ENCODE measurements around the gene SMR3A.

SMR3A gene

GRCh38 chr4:70360460-70360859 lies at the start of gene SMR3A:
SMR3A (plus strand) TSS chr4:70360760; CDS start chr4:70362116, 1,356 bp downstream.
- no peak for DNase-seq

- no peak for DNase-seq
Observed at GRCh38 chr4:70313736-70314135, 46.8 kb upstream of the SMR3A start.

DNA sequence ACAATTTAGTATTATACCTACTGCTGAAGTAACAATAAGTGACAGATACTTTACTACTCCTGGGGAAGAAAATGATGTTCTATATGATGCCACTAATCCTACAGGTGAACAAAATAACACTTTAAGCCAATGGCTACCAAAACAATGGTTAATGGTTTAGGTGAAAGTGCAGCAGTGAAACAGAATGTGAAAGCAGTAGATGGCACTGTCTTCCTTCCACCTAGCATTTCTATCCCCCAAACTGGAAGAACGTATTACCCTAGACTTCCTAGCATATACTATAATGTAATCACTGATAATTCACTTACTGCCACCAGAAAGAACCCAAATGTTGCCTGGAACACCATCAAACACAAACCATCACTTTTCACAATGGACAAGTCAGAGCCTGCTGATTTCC lies 44.6 kb upstream of the SMR3A start:
- DNase-seq, result no peak

GRCh38 chr4:70326052-70326451 lies 34.5 kb upstream of the SMR3A start:
- DNase-seq, result no peak

- no peak for DNase-seq
Observed at GRCh38 chr4:70334681-70335080, 25.9 kb upstream of the SMR3A start, which contains the start of gene CABS1. CABS1 (plus strand) TSS chr4:70334981; CDS start chr4:70335040, 59 bp downstream.

DNA sequence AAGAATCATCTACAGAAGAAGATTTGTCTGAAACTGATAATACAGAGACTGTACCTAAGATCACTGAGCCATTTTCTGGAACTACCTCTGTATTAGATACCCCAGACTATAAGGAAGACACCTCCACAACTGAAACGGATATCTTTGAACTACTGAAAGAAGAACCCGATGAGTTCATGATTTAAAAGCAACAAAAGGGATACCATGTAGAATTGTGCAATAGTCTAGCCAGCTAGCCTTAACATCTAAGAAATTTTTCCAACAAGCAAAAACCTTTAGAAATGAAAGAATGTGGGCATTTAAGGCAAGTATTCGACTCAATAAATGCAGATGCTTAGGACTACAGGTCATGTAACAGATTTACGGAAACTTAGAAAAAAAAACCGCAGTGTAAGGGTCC lies 24.5 kb upstream of the SMR3A start:
- DNase-seq, result no peak

DNA sequence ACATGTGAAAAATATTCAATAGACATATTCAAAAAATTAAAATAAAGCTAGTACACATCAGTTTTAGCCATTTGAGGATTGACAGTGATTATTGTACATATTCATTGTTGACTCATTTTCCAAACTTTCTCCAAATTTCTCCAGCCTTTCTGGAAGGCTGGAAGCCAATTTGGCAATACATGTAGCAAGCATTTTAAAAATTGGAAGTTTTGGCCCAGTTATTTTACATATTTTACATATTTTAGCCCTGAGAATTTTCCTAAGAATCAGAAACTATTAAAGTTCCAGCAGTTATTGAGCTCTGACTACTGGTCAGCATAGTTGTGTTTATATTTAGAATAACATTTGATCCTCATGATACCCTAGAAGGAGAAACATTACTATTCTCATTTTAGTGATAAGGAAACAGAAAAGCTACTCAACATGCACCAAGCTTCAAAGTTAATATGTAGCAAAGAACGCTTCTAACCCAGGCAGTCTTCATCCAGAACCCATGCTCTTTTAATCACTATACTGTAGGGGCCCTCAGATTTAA lies 22.6 kb upstream of the SMR3A start:
- no peak for DNase-seq

- no peak for DNase-seq
Observed at GRCh38 chr4:70356185-70356584, 4.4 kb upstream of the SMR3A start.

GRCh38 chr4:70359115-70359661 lies 1.4 kb upstream of the SMR3A start:
- DNase-seq, result no peak

DNA sequence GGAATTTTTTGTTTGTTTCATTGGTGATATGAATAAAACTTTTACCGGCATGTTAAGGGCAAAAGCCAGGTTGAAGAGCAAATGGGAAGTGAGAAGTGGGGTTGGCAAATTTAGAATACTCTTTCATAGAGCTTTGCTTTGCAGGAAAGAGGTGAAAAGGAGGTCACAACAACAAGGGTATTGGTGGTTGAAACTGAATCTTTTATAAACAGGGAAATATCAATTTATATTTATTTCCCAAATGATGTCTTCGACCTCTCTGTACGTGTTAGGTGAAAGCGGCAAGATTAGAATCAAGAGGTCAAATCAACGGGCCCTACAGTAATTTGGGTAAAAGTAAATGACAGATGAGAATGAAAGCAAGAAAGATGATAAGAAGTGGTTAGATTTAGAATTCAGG lies 3.4 kb downstream of the SMR3A start:
- DNase-seq, result no peak

DNA sequence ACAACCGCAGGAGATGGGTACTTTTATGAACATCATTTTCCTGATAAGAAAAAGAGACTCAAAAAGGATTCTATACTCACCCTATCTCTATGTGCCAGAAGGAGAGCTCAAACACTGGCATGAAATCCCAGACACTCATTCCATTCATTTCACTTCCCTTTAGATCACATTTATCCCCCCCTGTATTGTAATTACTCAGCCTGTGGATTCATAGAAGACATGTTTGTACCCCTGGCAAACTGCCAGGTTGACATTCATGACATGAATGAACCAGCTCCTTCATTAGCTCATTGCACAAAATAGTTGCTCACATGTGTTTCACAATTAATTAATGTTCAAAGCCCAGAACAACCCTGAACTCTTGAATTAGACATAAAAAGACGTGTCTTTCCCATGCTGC lies 4.9 kb downstream of the SMR3A start:
- DNase-seq, result no peak

DNA sequence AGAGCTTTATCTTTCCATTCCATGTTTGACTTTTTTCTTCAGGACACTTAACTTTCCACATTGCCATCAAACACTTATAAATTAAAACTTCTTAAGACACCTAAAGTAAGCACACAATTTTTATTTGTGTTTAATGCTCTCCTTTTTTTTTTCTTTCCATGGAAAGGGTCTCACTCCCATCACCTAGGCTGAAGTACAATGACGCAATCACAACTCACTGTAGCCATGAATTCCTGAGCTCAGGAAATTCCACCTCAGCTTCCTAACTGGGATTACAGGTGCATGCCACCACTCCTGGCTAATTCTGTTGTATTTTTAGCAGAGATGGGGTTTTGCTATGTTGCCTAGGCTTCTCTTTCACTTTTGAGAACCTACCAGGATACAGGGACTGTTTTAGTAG lies 7.3 kb downstream of the SMR3A start:
- no peak for DNase-seq

DNA sequence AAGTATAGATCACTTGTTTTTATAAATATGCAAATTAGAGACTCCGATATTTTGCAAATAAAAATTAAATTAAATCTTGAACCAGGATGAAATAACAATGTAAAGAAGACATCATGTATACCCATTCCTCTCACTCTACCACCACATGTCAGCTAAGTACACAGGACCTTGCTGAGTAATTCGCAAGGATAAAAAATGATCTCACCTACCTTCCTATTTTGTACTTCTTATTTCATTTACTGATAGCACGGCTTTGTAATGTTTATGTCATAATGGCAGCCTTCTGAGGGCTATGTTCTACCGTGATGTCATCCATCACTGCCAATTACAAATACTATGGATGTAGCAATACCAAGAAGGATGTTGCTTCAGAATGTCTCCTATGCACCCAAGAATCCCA lies 11.4 kb downstream of the SMR3A start:
- DNase-seq, result no peak

- DNase-seq, result no peak
Observed at GRCh38 chr4:70372760-70373159, 12.2 kb downstream of the SMR3A start.

GRCh38 chr4:70380578-70380977 lies 20.0 kb downstream of the SMR3A start:
- DNase-seq, result no peak

GRCh38 chr4:70382691-70383181 lies 22.2 kb downstream of the SMR3A start, which contains the start of gene SMR3B:
SMR3B (plus strand) TSS chr4:70383131; CDS start chr4:70384511, 1,380 bp downstream.
- no peak for DNase-seq

GRCh38 chr4:70392057-70392776 lies 31.7 kb downstream of the SMR3A start:
- DNase-seq, result no peak

GRCh38 chr4:70397580-70397979 lies 37.0 kb downstream of the SMR3A start, which contains the start of gene OPRPN:
OPRPN (plus strand) TSS chr4:70397940; CDS start chr4:70399286, 1,346 bp downstream.
- DNase-seq, result no peak

- DNase-seq, result no peak
Observed at GRCh38 chr4:70399319-70399718, 38.8 kb downstream of the SMR3A start.

DNA sequence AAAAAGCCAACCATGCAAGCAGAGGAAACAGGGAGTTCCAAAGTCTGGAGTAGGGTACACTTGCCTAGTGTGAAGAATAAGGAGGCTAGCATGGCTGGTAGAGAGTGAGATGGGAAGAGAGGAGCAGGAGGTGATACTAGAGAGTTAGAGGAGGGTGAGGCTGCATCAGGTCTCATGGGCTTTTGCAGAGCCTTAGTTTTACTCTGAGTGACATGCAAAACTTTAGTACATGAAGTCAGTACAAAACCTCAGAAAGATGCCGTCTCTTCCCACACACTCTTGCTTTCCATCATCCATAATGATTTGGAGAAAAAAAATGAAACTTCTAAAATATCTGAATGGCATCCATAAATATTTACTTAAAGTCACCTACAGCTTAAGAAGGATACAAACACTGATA lies 42.2 kb downstream of the SMR3A start:
- no peak for DNase-seq

DNA sequence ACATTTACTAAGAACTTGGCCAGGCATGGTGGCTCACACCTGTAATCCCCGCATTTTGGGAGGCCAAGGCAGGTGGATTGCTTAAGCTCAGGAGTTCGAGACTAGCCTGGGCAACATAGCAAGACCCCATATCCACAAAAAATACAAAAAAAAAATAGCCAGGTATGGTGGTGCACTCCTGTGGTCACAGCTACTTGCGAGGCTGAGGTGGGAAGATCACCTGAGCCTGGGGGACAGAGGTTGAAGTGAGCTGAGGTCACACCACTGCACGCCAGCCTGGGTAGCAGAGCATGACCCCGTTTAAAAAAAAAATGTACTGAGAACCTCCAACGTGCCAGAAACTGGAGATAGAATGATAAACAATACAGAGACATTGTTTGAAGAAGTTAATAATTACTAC lies 45.2 kb downstream of the SMR3A start:
- no peak for DNase-seq

All from DMS 273 treated with DMSO at 0.1 percent for 48 hours (cell line).